HepG2 (cell line): ENCODE measurements around the gene NCOA5. TPM values are rescaled to one million over a fixed set of nuclear protein-coding genes. Genes with fewer than 3 reads are reported as not detected.

Source experiments
- HNRNPL ChIP-seq: fragments of 200-400 bp; formaldehyde crosslinking; IDR thresholded peaks from 2 replicates; pipeline ENCODE4 v1.6.1; 2017; ENCODE audit warnings: mild to moderate bottlenecking, low read depth, low read length
- KLF13 ChIP-seq: sonication (generic); formaldehyde crosslinking; IDR thresholded peaks from 2 replicates; pipeline ENCODE4 v1.4.0; 2020; ENCODE audit warnings: mild to moderate bottlenecking, missing genetic modification reagents
- KLF16 ChIP-seq, 2 experiments: sonication (generic) in 1 of 2; formaldehyde crosslinking in 1 of 2; IDR thresholded peaks; 2 replicates each; pipeline versions ENCODE4 v1.6.1 to v1.8.0; 2016 to 2023; ENCODE audit warnings: missing genetic modification reagents in 2 of 2, missing compliant biosample characterization in 1 of 2
- LCORL ChIP-seq, 2 experiments: fragments of 450-650 bp in 1 of 2; sonication (generic) in 1 of 2; formaldehyde crosslinking in 1 of 2; IDR thresholded peaks; 2 replicates each; pipeline versions ENCODE4 v1.5.0 to v1.6.1; 2017 to 2020; ENCODE audit warnings: antibody characterized with exemption in 1 of 2, missing genetic modification reagents in 1 of 2
- MLLT10 ChIP-seq: sonication (generic); formaldehyde crosslinking; IDR thresholded peaks from 2 replicates; pipeline ENCODE4 v1.4.0; 2020; ENCODE audit warnings: missing genetic modification reagents
- MXI1 ChIP-seq: IDR thresholded peaks from 3 replicates; pipeline ENCODE4 v1.6.1; 2012; ENCODE audit warnings: low read depth, low read length, inconsistent platforms, borderline replicate concordance
- RXRA ChIP-seq: sonication (generic); formaldehyde crosslinking; IDR thresholded peaks from 2 replicates; pipeline ENCODE4 v1.5.1; 2020; ENCODE audit warnings: missing genetic modification reagents
- SRSF9 ChIP-seq: fragments of 200-400 bp; formaldehyde crosslinking; IDR thresholded peaks from 2 replicates; pipeline ENCODE4 v1.6.1; 2018; ENCODE audit warnings: borderline replicate concordance, mild to moderate bottlenecking, low read depth, low read length; ENCODE audit not compliant: insufficient read depth, poor library complexity, severe bottlenecking
- TBX2 ChIP-seq: sonication (generic); formaldehyde crosslinking; IDR thresholded peaks from 2 replicates; pipeline ENCODE4 v1.5.0; 2020; ENCODE audit warnings: missing genetic modification reagents, mild to moderate bottlenecking, borderline replicate concordance
- ZFP36L2 ChIP-seq: sonication (generic); formaldehyde crosslinking; IDR thresholded peaks from 2 replicates; pipeline ENCODE4 v1.4.0; 2020; ENCODE audit warnings: missing genetic modification reagents
- ZNF17 ChIP-seq: sonication (generic); formaldehyde crosslinking; IDR thresholded peaks from 2 replicates; pipeline ENCODE4 v1.5.0; 2020; ENCODE audit warnings: mild to moderate bottlenecking, missing genetic modification reagents
- ZNF230 ChIP-seq: sonication (generic); formaldehyde crosslinking; IDR thresholded peaks from 2 replicates; pipeline ENCODE4 v1.4.0; 2020; ENCODE audit warnings: mild to moderate bottlenecking, missing genetic modification reagents
- ZNF431 ChIP-seq: sonication (generic); formaldehyde crosslinking; IDR thresholded peaks from 2 replicates; pipeline ENCODE4 v1.9.0; 2022; ENCODE audit warnings: missing genetic modification reagents, low read depth, mild to moderate bottlenecking, borderline replicate concordance
- ZNF496 ChIP-seq: sonication (generic); formaldehyde crosslinking; IDR thresholded peaks from 2 replicates; pipeline ENCODE4 v1.8.1; 2023; ENCODE audit warnings: mild to moderate bottlenecking, moderate library complexity, missing genetic modification reagents; ENCODE audit not compliant: insufficient replicate concordance
- ZNF737 ChIP-seq: sonication (generic); formaldehyde crosslinking; IDR thresholded peaks from 2 replicates; pipeline ENCODE4 v1.5.0; 2020; ENCODE audit warnings: missing genetic modification reagents, mild to moderate bottlenecking, borderline replicate concordance
- polyA plus RNA-seq, 8 experiments: library from polyadenylated mRNA; depleted of rRNA in 3 of 8; stranded (reverse) in 7 of 8; unstranded in 1 of 8; fragments of >200 nt; fragmentation: Illumina TruSeq in 4 of 8; extraction: Trizol in 4 of 8; gene quantifications; 2 replicates each; pipeline versions ENCODE4 v1.2.1 to v1.2.3, GENCODE V29; 2011 to 2016; ENCODE audit warnings: low read depth in 4 of 8, missing spikeins in 1 of 8, mixed read lengths in 1 of 8; ENCODE audit not compliant: insufficient read depth in 1 of 8
- total RNA-seq, 5 experiments: library from RNA; depleted of rRNA; stranded (reverse); fragments of >200 nt; fragmentation: Illumina TruSeq; extraction: Trizol; gene quantifications; 2 replicates each; pipeline ENCODE4 v1.2.3, GENCODE V29; 2016; ENCODE audit warnings: low read depth in 1 of 5
- TF ChIP-seq, protein P1 (sequence below): sonication (generic); formaldehyde crosslinking; IDR thresholded peaks from 2 replicates; pipeline ENCODE4 v1.9.0; 2022; ENCODE audit warnings: low read depth, missing genetic modification reagents
- TF ChIP-seq, protein P2 (sequence below): sonication (generic); formaldehyde crosslinking; IDR thresholded peaks from one replicate; pipeline ENCODE4 v1.5.1; 2020; ENCODE audit warnings: mild to moderate bottlenecking, missing genetic modification reagents; ENCODE audit errors: not compliant biosample characterization
- TF ChIP-seq, protein P3 (sequence below): IDR thresholded peaks from 2 replicates; pipeline ENCODE4 v1.6.1; 2016; ENCODE audit warnings: missing compliant biosample characterization, missing genetic modification reagents, borderline replicate concordance

The NCOA5 gene
- total and polyA plus RNA-seq, 2 of the 13 experiments (the other 11 are each of a cell fraction or from before 2014, with no cell fraction given) = 16.5 to 28.4 TPM

DNA sequence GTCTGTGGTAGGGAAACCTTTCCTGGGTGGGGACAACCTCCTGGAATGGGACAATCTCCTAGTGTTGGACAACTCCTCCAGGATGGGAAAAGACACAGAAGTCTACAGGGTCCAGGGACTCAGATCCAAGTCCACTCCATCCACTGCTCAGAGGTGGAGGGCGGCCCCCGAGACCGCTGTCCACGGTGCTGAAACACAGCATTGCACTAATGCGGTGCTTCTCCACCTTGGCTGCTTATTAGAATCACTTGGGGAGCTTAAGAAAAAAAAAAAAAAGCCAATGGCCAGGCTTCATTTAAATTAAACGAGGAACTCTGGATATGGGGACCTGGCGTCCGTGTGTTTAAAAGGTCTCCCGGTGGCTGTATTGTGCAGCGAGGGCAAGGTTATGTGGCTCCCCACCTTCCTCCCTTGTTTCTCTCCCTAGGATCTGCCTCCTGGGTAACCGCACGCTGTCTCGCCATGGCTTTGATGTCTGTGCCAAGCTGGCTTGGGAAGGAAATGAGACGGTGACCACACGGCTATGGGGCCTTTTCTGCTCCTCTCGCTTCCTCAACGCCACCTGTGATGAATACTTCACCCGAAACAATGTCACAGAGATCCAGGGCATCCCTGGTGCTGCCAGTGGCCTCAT is 48.7 kb downstream of the NCOA5 start (continued):
- no peak for TF ChIP-seq HNRNPL
- no peak; the same call in 1 of the 2 replicates for TF ChIP-seq ZNF17 (CRISPR knock-in tag)
- TF ChIP-seq ZNF431 (CRISPR knock-in tag) = peak; percentile 88
- no peak for TF ChIP-seq SRSF9
- TF ChIP-seq RXRA (CRISPR knock-in tag) = no peak; the same call in 1 of the 2 replicates
- TF ChIP-seq MLLT10 (CRISPR knock-in tag) = no peak
- no peak for TF ChIP-seq LCORL (IDR thresholded peaks at IDR 0.05)
- TF ChIP-seq LCORL (CRISPR knock-in tag; IDR thresholded peaks at IDR 0.05) = no peak
- TF ChIP-seq ZNF496 (CRISPR knock-in tag) = no peak
- peak in 1 of 2 experiments; percentile 95; a peak in 2 of 4 replicates for TF ChIP-seq KLF16 (CRISPR knock-in tag; IDR thresholded peaks at IDR 0.05)
- TF ChIP-seq TBX2 (CRISPR knock-in tag) = peak; percentile 53; the same call in 1 of the 2 replicates
- TF ChIP-seq KLF13 (CRISPR knock-in tag) = no peak
- TF ChIP-seq MXI1 = no peak
- TF ChIP-seq ZNF230 (CRISPR knock-in tag) = 0 out of 2 replicates have a peak, but pooled peaks have one; percentile 27
- TF ChIP-seq, protein P1, sequence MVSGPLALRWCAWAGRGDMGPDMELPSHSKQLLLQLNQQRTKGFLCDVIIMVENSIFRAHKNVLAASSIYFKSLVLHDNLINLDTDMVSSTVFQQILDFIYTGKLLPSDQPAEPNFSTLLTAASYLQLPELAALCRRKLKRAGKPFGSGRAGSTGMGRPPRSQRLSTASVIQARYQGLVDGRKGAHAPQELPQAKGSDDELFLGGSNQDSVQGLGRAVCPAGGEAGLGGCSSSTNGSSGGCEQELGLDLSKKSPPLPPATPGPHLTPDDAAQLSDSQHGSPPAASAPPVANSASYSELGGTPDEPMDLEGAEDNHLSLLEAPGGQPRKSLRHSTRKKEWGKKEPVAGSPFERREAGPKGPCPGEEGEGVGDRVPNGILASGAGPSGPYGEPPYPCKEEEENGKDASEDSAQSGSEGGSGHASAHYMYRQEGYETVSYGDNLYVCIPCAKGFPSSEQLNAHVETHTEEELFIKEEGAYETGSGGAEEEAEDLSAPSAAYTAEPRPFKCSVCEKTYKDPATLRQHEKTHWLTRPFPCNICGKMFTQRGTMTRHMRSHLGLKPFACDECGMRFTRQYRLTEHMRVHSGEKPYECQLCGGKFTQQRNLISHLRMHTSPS (CRISPR knock-in tag) = no peak
- TF ChIP-seq, protein P2, sequence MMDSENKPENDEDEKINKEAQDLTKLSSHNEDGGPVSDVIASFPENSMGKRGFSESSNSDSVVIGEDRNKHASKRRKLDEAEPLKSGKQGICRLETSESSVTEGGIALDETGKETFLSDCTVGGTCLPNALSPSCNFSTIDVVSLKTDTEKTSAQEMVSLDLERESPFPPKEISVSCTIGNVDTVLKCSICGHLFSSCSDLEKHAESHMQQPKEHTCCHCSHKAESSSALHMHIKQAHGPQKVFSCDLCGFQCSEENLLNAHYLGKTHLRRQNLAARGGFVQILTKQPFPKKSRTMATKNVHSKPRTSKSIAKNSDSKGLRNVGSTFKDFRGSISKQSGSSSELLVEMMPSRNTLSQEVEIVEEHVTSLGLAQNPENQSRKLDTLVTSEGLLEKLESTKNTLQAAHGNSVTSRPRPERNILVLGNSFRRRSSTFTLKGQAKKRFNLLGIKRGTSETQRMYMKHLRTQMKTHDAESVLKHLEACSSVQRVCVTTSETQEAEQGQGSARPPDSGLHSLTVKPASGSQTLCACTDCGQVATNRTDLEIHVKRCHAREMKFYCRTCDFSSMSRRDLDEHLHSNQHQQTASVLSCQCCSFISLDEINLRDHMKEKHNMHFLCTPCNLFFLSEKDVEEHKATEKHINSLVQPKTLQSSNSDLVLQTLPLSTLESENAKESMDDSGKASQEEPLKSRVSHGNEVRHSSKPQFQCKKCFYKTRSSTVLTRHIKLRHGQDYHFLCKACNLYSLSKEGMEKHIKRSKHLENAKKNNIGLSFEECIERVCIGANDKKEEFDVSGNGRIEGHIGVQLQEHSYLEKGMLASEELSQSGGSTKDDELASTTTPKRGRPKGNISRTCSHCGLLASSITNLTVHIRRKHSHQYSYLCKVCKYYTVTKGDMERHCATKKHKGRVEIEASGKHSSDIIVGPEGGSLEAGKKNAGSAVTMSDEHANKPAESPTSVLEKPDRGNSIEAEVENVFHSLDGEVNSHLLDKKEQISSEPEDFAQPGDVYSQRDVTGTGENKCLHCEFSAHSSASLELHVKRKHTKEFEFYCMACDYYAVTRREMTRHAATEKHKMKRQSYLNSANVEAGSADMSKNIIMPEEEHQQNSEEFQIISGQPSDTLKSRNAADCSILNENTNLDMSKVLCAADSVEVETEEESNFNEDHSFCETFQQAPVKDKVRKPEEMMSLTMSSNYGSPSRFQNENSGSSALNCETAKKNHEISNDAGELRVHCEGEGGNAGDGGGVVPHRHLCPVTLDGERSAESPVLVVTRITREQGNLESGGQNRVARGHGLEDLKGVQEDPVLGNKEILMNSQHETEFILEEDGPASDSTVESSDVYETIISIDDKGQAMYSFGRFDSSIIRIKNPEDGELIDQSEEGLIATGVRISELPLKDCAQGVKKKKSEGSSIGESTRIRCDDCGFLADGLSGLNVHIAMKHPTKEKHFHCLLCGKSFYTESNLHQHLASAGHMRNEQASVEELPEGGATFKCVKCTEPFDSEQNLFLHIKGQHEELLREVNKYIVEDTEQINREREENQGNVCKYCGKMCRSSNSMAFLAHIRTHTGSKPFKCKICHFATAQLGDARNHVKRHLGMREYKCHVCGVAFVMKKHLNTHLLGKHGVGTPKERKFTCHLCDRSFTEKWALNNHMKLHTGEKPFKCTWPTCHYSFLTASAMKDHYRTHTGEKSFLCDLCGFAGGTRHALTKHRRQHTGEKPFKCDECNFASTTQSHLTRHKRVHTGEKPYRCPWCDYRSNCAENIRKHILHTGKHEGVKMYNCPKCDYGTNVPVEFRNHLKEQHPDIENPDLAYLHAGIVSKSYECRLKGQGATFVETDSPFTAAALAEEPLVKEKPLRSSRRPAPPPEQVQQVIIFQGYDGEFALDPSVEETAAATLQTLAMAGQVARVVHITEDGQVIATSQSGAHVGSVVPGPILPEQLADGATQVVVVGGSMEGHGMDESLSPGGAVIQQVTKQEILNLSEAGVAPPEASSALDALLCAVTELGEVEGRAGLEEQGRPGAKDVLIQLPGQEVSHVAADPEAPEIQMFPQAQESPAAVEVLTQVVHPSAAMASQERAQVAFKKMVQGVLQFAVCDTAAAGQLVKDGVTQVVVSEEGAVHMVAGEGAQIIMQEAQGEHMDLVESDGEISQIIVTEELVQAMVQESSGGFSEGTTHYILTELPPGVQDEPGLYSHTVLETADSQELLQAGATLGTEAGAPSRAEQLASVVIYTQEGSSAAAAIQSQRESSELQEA (CRISPR knock-in tag) = no peak
- TF ChIP-seq, protein P3, sequence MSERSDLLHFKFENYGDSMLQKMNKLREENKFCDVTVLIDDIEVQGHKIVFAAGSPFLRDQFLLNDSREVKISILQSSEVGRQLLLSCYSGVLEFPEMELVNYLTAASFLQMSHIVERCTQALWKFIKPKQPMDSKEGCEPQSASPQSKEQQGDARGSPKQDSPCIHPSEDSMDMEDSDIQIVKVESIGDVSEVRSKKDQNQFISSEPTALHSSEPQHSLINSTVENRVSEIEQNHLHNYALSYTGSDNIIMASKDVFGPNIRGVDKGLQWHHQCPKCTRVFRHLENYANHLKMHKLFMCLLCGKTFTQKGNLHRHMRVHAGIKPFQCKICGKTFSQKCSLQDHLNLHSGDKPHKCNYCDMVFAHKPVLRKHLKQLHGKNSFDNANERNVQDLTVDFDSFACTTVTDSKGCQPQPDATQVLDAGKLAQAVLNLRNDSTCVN (CRISPR knock-in tag) = peak; percentile 92
- TF ChIP-seq ZNF737 = peak; percentile 96
- peak; percentile 98 for TF ChIP-seq ZFP36L2 (CRISPR knock-in tag)
